NCI-H2107 treated with DMSO at 0.1 percent for 48 hours (cell line): Measurements from ENCODE around the gene PLEKHO2.

Source experiments
- DNase-seq: peaks from one replicate; lab custom pipeline; 2025; ENCODE audit not compliant: unreplicated experiment; lab: John Stamatoyannopoulos, UW

Gene PLEKHO2

DNA sequence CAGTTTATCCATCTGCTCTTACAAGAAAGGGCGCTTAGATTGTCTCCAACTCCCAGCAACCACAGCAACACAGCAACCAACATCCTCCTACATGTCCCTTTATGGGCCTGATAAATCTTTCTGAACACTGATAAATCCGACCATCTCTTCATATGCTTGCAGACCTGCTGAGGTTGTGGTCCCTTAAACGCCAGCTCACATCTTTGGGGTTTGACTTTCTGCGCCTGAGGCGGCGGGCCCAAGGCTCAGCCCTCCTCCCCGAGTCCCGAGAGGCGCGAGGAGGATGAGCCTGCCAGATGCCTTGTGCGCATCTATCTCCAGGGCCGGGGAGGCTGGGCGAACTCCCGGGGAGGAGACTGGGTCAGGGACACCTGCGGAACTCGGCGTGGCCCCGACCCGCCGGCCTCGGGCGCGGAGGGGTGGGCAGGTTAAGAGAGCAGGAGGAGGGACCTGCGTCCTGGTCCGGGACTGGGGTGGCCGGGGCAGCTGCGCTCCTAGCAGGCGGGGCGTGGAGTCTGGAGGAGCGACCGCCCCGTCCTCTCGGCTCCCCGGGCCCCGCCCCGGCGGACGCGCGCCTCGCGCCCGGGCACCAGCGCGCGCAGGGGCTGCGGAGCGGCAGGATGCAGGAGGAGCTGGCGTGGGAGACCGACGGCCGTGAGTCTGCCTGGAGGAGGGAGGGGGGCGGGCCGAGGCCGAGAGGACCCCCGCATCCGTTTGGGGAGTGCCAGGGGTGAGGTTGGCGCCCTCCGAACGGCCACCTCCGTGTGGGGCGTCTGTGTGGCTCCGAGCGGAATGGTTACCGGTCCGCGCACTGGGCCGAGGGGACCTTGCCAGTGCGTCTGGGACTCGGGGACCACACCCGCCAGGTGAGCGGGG lies 69.8 kb downstream of the PLEKHO2 start, which contains the start of gene ANKDD1A:
Gene ANKDD1A, plus strand, starts transcription at position 592 of the 876 bp plus-strand sequence. Its CDS starts 29 bp downstream, at position 621.
- no peak for DNase-seq

DNA sequence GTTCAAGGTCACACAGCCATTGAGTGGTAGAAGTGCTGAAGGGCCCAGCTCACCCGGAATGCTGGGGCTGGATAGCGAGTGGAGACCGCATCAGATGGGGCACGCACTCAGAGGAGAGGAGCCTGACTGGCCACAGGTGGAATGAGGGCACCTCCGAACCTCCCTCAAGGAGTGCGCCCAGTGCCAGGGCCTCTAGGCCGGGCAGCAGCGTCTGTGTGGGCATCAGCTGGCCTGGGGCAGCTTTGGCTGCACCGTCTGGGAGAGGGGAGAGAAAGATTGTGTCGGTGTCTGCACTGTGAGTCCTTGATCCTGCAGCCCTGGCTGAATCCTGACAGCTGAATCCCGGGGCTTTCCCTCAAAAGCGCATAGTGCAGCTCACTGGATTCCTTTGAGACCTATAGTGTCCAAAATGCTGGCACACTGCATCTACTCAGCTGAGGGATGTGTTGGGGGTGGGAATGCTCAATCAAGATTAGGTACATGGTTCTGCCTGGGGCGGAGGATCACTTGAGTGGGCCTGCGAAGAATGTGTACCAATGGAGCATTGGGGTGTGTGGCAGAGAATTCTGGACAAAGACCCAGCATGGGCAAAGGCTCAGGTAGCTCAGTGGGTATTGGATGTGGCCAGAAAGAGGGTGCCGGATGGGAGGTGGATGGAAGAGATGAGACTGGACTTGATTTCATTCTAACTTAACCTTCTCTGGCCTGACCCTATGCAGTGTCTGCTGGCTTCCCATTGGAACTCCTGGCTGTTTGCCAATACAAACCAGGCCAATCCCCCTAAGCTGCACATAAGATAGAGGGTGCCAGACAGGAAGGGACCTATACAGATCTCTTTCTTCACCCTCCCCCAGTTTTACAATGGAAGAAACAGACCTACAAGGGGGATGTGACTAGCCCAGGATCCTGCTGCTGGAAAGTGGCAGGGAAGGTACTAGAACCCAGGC lies 70.9 kb downstream of the PLEKHO2 start:
- no peak for DNase-seq

DNA sequence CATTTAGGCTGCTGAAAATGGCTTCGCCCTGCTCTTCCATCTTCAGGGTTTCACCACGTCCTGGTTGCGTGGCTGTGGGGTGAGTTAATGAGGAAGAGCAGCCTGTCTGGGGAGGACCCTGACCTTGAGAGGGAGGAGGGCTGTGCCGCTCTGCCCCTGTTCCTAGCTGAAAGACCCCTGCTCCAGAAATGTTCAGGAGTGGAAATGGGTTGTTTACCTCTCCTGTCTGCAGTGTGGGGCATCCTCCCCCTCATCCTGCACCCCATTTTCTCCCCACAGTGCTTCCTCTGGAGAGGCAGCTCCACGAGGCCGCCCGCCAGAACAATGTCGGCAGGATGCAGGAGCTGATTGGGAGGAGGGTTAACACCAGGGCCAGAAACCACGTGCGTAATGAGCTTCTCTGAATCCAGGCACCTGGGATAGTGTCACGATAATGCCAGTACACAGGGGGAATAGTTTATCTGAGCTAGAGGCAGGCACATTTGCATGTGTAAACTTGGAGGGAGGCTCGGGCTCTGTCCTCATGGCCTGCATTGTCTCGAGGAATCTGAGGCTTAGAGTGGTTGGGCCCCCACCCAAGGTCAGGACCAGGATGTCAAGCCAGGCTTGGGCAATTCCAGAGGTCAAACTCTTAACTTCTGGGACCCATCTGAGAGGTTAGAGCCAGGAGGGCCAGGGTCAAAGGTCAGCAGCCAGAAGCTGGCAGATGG lies 74.0 kb downstream of the PLEKHO2 start:
- no peak for DNase-seq

DNA sequence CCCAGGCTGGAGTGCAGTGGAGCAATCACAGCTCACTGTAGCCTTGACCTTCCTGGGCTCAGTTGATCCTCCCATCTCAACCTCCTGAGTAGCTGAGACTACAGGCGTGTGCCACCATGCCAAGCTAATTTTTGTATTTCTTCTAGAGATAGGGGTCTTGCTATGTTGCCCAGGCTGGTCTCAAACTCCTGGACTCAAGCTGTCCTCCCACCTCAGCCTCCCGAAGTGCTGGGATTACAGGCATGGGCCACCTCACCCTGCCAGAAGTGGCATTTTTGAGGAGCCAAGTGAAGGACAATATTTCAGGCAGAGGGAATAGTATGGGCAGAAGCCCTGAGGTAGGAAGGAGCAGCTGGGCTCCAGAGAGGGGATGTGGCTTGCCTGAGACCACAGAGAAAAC lies 74.7 kb downstream of the PLEKHO2 start:
- DNase-seq = no peak

DNA sequence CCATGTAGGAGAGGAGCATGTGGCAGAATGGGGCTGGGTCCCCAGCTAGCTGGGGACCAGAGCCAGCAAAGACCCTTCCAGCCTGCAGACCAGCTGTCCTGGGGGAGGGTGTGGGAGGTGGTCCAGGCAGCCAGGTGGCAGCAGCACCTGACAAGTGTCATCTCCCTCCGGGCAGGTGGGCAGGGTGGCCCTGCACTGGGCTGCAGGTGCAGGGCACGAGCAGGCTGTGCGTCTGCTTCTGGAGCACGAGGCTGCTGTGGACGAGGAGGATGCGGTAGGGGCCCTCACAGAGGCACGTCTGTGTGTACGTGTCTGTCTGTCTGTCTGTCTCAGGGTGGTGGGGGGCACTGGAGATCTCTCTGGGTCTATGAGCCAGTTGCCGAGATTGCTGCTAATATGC lies 75.5 kb downstream of the PLEKHO2 start:
- DNase-seq = no peak
